Measurements from ENCODE around the gene GAK.
"Not testable (repeated sequence)": the region's sequence is repeated elsewhere in the genome, so short reads cannot be mapped to it uniquely, and the experiment has no call there.

GAK gene

DNA sequence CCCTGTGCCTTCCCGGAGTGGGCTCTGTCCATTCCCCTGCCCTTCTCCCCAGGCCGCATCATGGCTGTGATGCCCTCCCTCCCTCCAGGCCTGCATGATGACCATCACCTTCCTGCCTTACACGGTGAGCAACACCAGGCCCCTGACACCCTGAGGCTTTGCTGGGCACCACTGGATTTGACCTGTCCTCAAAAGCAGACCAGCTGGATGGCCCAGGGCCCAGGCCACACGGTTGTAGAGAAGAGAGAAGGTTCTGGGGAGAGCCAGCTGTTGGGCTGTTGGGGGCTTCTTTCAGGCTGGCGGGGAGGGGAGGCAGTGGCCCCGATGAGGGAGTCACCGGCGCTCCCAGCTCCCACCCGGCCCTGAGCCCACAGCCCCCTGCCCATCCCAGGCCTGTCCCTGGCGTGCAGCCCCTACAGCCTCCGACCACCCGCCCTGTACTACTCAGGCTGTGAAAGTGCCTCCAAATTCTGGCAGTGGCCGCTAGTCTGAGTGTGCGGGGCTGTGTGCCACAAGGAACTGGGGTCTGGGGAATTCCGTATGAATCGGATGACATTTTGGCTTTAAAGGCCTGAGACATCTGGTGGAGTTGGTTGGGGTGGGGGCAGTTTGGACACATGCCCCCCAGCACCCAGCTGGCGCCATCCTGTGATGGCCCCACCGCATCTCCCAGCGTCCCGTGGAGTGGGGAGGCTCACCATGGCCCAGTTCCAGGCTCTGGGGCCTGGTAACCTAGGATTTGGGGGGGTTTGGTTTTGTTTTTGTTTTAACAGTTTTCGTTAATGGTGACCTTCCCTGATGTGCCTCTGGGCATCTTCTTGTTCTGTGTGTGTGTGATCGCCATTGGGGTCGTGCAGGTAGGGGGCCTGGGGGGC, 19.7 kb upstream of the GAK start:
- no peak for DNase-seq

DNA sequence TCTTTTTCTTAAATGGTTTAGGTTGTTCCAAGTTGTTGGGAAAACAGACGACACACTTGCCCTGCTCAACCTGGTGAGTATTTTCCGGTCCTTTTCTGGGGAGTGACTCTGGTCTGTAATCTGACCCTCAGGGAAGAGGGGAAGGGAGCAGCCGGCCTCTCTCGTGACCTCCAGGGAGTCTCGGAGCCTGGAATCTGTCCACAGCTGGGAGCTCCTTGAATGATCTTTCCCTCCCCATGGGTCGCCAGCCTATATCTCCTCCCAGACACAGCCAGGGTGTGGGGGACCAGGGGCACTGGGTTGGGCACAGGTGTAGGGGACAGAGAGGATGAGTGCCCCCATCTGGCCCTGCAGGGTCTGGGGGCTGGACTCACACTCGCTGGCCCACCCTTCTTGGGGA, 19.1 kb upstream of the GAK start:
- DNase-seq: no peak

DNA sequence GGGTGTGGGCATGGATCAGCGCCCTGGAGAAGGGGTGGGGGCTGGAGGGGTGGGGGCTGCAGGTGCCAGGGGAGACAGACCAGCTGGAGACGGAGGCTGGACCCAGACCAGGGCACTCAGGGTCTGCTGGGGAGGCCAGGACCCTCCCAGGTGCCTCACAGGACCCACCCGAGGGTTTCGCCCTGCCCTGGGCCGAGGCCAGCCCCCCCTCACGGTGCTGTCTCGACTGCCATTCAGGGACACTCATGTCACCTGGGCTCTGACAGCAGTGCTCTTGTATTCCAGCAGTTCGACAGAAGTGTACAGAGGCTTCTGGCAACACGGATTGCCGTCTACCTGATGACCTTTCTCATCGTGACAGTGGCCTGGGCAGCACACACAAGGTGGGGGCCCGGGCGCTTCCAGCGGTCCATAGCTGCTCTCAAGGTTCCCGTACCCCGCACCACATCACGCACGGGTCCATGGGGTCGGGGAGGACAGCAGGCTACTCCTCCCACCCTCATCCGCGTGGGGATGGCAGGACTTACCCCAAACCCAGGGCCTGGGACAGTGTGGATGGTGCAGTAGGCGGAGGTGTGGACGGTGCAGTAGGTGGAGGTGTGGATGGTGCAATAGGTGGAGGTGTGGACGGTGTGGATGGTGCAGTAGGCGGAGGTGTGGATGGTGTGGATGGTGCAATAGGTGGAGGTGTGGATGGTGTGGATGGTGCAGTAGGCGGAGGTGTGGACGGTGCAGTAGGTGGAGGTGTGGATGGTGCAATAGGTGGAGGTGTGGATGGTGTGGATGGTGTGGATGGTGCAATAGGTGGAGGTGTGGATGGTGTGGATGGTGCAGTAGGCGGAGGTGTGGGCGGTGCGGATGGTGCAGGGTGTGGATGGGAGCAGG, 18.3 kb upstream of the GAK start:
- no peak for DNase-seq

DNA sequence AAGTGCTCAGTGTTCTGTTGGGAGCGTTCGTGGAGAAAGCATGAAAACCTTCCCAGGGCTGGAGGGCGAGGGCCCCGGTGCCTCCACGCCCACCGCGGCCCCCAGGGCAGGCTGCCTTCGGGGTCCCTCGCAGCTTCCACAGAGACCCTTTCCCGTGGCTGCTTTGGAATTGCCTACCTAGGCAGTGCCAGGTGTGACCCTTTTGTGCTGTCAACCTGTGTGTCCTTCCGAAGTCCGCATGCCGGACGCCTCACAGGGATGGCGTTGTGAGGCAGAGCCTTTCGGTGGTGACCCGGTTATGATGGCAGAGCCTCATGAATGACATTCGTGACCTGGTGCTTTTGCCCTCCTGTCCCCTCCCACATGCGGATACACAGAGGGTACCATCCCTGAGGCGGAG, 17.5 kb upstream of the GAK start:
- DNase-seq: no peak

DNA sequence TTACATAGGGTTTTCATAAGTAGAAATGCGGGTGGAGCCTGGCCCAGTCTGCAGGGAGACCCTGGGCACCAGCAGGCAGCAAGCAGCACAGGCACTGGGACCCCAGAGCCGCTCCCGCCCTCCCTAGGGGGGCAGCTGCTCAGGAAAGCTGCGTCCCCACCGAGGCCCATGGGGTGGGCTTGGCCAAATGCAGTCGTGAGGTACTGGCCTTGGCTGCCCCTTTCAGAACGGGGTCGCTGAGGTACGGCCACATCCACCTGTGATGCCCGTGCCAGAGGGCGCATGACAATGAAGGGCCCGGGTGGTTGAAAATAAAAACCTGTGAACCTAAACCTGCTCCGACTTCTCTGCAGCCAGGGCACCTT, 16.8 kb upstream of the GAK start:
- DNase-seq: no peak

DNA sequence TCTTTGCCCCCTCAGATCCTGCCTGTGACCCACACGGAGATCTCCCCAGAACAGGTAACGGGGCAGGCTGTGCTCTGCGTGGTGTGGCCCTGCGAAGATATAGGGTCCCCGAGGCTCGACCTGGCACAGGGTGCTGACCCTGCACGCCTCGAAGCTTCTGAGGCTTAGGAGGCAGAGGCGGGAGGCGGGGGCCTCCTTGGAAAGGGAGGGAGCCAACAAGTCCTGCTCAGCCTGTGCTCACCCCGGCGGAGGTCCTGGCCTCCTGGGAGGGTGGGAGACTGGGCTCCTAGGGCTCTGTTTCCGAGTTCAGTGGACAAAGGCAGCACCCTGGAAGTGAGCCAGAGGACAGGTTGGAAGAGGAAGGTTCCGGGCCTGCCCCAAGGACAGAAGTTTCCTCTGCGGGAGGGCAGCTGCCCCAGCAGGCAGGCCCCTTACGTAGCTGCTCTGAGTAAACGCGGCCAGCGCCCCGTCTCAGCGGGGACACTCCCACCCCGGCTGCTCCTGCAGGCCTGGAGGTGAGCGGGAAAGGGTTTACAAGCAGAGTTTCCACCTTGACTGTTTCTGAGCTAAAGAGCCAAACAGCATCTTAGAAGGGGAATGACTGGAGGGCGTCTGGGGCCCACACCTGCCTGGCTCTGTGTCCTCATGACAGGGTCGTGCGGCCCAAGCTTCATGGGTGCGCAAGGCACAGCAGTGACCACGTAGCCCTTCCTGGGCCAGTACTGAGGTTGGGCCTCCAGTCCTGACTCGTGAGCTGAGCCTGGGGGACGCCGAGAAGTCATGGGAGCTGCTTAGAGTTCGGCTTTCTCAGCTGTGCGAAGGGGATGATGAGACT, 16.2 kb upstream of the GAK start:
- no peak for DNase-seq

DNA sequence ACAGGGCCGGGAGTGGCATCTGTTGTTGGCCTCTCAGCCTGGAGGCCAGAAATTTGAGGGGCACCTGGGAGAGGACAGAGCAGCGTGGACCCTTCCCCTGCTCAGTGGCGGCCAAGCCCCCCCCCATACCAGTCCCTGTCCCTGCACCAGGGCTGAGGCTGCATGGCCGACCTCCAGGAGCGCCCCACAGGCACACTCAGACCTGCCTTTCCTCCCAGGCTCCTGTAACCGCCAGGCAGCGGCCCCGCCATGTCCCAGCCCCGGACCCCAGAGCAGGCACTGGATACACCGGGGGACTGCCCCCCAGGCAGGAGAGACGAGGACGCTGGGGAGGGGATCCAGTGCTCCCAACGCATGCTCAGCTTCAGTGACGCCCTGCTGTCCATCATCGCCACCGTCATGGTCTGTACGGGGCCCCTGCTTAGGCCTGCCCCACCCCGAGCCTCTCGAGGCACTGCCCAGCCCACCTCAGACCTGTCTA, 15.4 kb upstream of the GAK start:
- DNase-seq: no peak

DNA sequence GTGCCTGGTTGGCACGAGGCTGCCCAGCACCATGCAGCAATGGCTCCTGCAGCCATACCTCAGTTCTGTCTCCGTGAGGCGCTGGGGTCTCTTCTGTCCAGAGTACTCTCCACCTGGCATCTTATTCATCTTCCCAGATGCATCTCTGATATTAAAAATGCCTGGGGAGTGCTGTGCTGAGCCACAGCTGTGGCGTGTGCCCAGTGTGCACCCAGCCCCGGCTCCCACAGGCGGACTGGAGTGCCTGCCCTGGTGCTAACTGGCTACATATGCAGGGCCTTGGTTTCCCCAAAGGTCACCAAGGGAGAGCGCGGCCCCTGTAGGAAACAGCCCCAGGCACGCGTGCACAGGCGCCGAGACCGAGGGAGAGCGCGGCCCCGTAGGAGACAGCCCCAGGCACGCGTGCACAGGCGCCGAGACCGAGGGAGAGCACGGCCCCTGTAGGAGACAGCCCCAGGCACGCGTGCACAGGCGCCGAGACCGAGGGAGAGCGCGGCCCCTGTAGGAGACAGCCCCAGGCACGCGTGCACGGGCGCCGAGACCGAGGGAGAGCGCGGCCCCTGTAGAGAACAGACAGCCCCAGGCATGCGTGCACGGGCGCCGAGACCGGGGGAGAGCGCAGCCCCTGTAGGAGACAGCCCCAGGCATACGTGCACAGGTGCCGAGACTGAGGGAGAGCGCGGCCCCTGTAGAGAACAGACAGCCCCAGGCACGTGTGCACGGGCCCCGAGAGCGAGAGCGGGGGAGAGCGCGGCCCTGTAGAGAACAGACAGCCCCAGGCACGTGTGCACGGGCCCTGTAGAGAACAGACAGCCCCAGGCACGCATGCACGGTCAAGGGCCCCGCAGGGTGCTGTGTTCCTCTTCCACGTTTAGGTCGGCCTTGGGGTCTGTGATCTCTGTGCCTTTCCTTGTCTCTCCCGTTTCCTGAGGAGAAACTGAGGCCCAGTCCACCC, 14.7 kb upstream of the GAK start:
- no peak for DNase-seq

DNA sequence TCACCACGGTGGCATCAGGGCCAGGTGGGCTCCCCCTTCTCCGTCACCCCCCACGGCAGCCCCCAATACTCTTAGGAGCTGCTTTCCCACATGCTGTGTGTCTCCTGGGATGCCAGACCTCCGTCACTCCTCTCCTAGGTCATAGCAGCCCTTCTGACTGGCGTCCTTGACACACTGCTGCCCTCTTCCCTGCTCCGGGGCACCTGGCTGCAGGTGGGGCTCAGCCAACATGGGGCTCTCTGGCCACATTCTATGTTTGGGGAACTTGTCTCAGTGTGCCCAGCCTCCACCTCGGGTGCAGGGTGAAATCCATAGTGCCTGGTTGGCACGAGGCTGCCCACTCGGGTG, 14.0 kb upstream of the GAK start:
- no peak for DNase-seq

DNA sequence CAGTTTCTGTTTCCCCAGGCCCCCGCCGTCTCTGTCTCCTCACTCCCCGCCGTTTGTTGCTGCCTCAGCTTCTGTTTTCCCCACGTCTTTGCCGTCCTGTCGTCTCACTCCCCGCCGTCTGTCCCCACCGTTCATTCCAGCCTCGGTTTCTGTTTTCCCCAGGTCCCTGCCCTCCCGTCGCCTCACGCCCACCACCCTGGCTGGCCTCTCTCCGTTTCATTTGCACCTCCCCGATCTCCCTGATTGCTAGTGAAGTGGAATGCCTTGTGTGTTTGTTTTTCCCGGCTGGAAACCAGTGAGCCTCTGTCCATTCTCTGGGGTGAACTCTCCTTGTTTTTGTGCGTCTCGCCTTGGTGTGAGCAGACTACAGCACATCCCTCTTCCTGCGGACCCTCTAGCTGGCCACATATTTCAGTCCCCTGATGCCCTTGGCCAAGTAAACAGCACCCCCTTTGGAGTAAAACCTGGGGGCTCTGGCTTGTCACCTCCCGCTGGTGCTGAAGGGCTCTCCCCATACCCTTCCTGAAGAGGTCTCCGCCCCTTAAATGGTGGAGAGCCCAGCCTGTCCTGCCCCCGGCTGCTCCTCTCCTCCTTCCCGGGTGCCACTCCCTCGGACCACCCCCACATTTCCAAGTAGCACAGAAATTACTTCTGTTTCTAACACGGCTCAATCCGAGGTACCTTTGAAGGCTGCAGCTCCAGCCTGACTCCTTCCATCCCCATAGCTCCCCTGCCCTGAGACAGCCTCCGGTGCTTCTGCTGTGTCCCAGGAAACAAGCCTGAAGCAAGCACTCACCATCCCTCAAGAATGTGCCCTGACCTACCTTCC, 13.4 kb upstream of the GAK start:
- DNase-seq: no peak

DNA sequence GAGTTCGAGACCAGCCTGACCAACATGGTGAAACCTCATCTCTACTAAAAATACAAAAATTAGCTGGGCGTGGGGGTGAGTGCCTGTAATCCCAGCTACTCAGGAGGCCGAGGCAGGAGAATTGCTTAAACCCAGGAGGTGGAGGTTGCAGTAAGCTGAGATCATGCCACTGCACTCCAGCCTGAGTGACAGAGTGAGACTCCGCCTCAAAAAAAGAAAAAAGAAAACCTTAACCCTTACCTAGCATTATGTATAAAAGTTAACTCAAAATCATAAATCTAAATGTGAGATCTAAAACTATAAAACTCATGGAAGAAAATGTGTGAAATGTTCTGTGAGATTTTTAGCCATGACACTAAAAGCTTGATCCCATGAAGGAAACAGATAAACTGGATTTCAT, 7.4 kb upstream of the GAK start:
- DNase-seq: not testable (repeated sequence)

DNA sequence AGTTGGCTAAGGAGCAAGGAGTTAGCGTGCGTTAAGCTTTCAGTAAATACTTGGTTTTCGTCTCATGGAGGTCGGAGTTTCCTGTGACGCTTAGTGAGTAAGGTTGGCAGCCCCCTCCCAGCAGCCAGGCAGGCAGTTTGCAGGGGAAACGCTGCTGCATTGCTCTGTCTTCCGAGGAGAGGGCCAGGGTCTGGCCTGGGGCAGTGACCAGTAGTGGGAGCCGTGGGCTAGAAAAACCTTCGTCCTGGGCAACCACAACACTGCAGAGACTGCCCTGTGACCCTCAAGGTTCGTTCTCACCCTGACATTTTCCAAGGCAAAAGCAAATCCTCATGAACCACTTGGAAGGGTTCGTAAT, 576 bp upstream of the GAK start:
- no peak for DNase-seq

DNA sequence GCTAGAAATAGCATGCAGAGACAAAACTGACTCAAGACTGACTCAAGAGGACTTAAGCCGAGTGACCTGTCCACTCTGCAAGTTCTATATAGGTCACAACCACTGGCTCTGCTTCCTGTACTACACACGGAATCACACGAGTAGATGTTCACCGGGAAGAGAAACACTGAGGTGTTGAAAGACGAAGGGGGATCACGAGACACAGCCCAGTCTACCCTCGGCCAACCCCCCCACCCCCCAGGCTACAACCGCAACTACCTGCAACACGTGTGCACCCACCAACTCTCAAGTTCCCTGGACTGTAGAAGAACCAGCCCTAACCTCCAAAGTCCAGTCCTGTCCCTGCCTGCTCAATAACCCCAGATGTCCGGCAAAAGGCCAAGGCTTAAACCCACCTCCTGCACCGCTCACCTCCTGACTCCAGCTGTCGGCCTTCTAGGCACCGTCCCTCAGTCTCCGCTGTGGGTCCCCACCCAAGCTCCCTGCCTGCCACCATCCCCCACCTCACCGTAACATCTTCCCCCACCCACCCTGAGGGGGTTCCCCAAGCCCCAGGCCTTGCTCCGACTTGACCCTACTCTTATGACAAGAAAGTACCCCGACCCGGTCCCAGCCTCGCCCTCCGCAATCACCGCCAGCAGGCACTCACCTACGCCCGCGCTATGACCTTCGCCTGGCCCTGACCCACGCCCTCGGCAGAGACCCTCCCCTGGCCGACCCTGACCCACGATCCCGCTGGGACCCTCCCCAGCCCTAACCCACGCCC, 739 bp downstream of the GAK start:
- DNase-seq: no peak

DNA sequence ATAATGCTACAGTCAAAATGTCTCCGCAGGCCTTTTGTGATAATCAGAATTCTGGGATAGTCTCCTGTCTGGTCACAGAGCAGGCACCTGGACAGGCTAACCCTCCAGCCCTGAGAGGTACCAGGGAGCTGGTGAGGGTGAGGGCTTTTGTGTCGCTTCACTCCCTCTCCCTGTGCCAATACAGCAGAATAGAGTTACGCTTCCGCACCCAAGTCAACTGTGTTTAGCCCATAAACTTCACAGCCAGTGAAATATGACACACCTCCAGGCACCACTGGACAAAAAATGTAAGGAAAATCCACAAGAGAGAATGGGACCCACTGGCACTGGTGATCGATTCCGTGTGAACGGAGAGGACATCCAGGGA, 1.3 kb downstream of the GAK start:
- DNase-seq: no peak

DNA sequence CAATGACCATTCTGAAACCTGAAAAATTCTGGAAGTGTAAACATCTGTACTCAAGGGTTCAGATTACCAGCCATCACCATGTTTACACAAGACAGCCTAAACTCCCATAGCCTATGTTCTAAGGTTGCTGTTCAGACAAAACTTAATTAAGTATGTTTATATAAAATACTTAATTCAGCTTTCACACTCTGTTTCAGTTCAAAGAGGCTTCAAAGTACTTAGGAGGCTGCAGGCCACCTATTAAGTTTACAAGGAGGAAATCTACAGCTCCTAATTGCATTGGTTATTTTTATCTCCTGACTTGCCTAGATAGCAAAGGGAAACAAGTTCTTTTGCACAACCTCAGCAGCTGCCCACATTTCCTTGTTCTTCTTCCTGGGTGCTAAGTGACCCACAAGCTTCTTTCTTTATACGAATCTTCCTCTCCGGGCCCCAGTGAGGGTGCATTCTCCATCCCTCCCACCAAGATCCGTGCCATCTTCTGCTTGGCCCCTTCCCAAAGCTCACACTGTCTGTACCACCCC, 2.0 kb downstream of the GAK start:
- no peak for DNase-seq

DNA sequence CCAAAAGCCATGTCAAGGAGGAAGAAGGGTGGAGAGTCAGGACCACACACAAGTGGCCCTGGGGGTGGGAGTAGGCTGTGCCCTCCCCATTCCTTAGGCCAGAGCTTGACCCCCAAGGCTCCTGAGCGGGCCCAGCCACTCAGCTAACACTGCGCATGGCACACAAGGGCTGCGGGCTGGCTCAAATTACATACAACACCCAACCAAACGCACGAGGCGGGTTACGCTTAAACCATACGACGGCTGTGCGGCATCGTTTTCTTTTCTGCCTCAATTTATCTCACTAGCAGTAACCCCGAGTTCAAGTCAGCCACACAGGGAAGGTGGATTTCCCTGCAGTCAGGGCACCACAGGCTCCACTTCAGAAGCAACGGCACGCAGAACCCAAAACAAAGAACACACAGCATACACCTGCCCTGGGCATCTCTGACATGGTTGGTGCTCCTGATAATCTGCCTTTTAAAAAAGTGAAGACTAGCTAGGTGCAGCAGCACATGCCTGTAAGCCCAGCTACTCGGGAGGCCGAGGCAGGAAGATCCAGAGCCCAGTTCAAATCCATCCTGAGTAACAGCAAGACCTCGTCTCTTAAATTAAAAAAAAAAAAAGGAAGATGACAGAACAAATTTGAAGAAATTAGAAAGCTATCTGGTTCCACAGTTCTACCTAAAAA, 2.9 kb downstream of the GAK start:
- no peak for DNase-seq

DNA sequence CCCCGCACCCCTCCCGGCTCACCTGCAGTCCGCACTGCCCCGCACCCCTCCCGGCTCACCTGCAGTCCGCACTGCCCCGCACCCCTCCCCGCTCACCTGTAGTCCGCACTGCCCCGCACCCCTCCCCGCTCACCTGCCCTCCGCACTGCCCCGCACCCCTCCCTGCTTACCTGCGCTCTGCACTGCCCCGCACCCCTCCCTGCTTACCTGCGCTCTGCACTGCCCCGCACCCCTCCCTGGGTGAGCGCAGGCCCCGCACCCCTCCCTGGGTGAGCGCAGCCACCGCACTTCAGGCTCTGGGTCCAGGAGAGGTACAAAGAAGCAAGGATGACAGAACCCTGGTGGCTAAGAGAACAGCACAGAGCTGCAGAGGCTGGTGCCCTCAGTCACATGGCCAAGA, 4.5 kb downstream of the GAK start:
- not testable (repeated sequence) for DNase-seq

DNA sequence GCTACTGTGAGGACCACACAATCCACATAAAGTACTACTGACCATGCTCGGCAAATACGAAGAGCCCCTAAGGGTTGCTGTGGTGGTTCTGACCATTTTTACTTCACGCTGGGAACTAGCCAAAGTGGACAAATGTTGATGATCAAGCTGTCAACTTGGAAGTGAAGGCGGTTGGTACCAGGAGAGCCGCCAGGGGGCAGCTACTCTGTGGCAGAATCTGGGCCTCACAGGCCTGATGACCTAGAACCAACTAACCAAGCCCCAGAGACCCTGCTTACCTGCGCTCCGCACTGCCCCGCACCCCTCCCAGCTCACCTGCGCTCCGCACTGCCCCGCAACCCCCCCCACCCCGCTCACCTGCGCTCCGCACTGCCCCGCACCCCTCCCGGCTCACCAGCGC, 5.6 kb downstream of the GAK start:
- no peak for DNase-seq

DNA sequence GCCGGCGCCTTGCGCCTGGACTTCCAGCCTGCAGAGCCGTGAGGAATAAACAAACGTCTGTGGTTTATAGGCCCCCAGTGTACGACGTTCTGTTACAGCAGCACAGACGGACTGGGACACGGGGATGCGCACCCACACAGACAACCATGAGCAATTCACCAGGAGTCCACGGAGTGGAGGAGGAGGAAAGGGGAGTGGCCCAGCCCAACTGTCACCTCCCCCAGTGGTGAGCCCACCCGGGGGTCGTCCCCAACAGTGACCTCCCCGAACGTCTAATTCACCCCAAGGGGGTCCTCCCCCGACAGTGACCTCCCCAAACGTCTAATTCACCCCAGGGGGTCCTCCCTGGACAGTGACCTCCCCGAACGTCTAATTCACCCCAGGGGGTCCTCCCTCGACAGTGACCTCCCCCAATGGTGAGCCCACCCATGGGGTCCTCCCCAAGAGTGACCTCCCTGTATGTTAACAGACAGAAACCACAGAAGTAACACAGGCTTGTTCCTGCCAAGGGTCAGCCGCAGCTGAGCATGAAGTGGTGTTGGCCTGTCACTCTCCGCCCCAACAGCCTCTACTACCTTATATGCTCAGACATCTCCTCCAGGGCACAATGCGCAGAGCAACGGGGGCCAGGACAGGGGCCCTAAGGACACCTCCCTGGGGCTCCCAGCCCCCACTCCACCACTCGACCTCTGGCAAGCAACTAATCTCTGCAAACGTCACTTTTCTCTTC, 6.2 kb downstream of the GAK start:
- no peak for DNase-seq

Data from NCI-H774 (cell line).